HG02981 (cell line): ENCODE results near the gene SPAG9.
"Not testable (repeated sequence)": the region's sequence is repeated elsewhere in the genome, so short reads cannot be mapped to it uniquely, and the experiment has no call there.

Experiments used
- ATAC-seq: cut with Tn5 transposase; IDR thresholded peaks from one replicate; pipeline ENCODE4 v1.9.1; 2021; ENCODE audit warnings: mild to moderate bottlenecking, moderate library complexity; ENCODE audit not compliant: unreplicated experiment

The SPAG9 gene

GRCh38 chr17:51144266-51145022 is 23.8 kb upstream of the SPAG9 start:
- ATAC-seq, result no peak

GRCh38 chr17:51142597-51142996 is 21.9 kb upstream of the SPAG9 start:
- no peak for ATAC-seq

- no peak for ATAC-seq
These were observed 15.3 kb upstream of the SPAG9 start for GRCh38 chr17:51135956-51136355.

- no peak for ATAC-seq
These were observed 12.7 kb upstream of the SPAG9 start for GRCh38 chr17:51133365-51133764.

GRCh38 chr17:51132964-51133319 is 12.3 kb upstream of the SPAG9 start:
- ATAC-seq, result peak; percentile 68

GRCh38 chr17:51128076-51128475 is 7.4 kb upstream of the SPAG9 start:
- no peak for ATAC-seq

- no peak for ATAC-seq
These were observed 4.2 kb upstream of the SPAG9 start for GRCh38 chr17:51124640-51125503.

- ATAC-seq, result not testable (repeated sequence)
These were observed 1.9 kb upstream of the SPAG9 start for GRCh38 chr17:51122473-51123115.

- peak; percentile 34 for ATAC-seq
These were observed 1.2 kb upstream of the SPAG9 start for GRCh38 chr17:51121620-51122472.

- ATAC-seq, result peak; percentile 35
These were observed 320 bp downstream of the SPAG9 start for GRCh38 chr17:51120357-51120738.

- peak; percentile 14 for ATAC-seq
These were observed 982 bp downstream of the SPAG9 start for GRCh38 chr17:51119415-51120356.

GRCh38 chr17:51118330-51119195 is 2.1 kb downstream of the SPAG9 start:
- ATAC-seq, result no peak

- no peak for ATAC-seq
These were observed 5.5 kb downstream of the SPAG9 start for GRCh38 chr17:51115179-51115578.

- peak; percentile 53 for ATAC-seq
These were observed 8.1 kb downstream of the SPAG9 start for GRCh38 chr17:51112303-51113222.

GRCh38 chr17:51107778-51108177 is 12.9 kb downstream of the SPAG9 start:
- no peak for ATAC-seq

- no peak for ATAC-seq
These were observed 17.2 kb downstream of the SPAG9 start for GRCh38 chr17:51103451-51103850.

GRCh38 chr17:51103050-51103449 is 17.6 kb downstream of the SPAG9 start:
- no peak for ATAC-seq
